K562 (cell line): Measurements from ENCODE around the gene SNX27. TPM values are rescaled to one million over a fixed set of nuclear protein-coding genes. Genes with fewer than 3 reads are reported as not detected.

Experiments used
- ATAC-seq: fragments of 200-7000 bp; cut with Tn5 transposase; 3 replicates; pipeline ENCODE4 v1.9.1; 2020; ENCODE audit warnings: moderate library complexity
- BruUV-seq: library from RNA; stranded (reverse); fragments of 400-500 nt; replicated peaks from 2 replicates; lab custom pipeline; 2021; lab: Mats Ljungman, UMichigan
- CTCF ChIA-PET: fragments of 300-600 bp; formaldehyde crosslinking; extraction: SDS; loops from one replicate; lab custom pipeline; 2021; ENCODE audit warnings: low intra/inter-chr PET ratio; lab: Yijun Ruan, JAX
- POLR2A ChIA-PET: fragments of 300-600, 350-650 bp; sonication (Branson Sonifier 250); formaldehyde crosslinking; extraction: SDS; loops from one replicate; lab custom pipeline; 2021; ENCODE audit warnings: antibody characterized with exemption, inconsistent platforms; lab: Yijun Ruan, JAX
- DNase-seq, 4 experiments: peaks; one replicate each; pipeline versions ENCODE4 v3.0.0 to v3.0.0-alpha.2; 2011 to 2018; ENCODE audit warnings: low spot score in 3 of 4, mixed read lengths in 3 of 4; ENCODE audit errors: extremely low read depth in 1 of 4
- FAIRE-seq: peaks from 2 replicates; lab custom pipeline; 2011; peaks lifted over from hg19 to GRCh38; lab: Jason Lieb, UNC
- H2AFZ ChIP-seq: 2 replicates; pipeline ENCODE4 v1.6.0; 2011; ENCODE audit warnings: low read depth, low read length, control low read depth, inconsistent platforms
- H3K27ac ChIP-seq: fragments of 200-600 bp; 3 replicates; pipeline ENCODE4 v1.8.0; 2011; ENCODE audit warnings: low read depth, mild to moderate bottlenecking, control low read depth, inconsistent platforms, low read length, moderate library complexity, mixed read lengths; ENCODE audit errors: extremely low read depth
- H3K27me3 ChIP-seq, 2 experiments: fragments of 300-600 bp in 1 of 2; 2 replicates in 1 of 2; 3 replicates in 1 of 2; pipeline versions ENCODE4 v1.6.0 to v1.8.0; 2011; ENCODE audit warnings: inconsistent platforms in 2 of 2, low read length in 2 of 2, mild to moderate bottlenecking in 1 of 2, mixed read lengths in 1 of 2, moderate library complexity in 1 of 2; ENCODE audit not compliant: control insufficient read depth in 2 of 2, insufficient read depth in 2 of 2
- H3K36me3 ChIP-seq: fragments of 300-600 bp; 3 replicates; pipeline ENCODE4 v1.8.0; 2011; ENCODE audit warnings: mild to moderate bottlenecking, low read length, inconsistent platforms; ENCODE audit not compliant: control insufficient read depth, insufficient read depth
- H3K4me1 ChIP-seq, 2 experiments: fragments of 200-600 bp in 1 of 2; replicated peaks in 1 of 2; 2 replicates in 1 of 2; 3 replicates in 1 of 2; pipeline versions ENCODE4 v1.5.1 to v1.8.0; 2011; ENCODE audit warnings: inconsistent platforms in 2 of 2, low read length in 2 of 2, mild to moderate bottlenecking in 1 of 2, mixed read lengths in 1 of 2, moderate library complexity in 1 of 2; ENCODE audit not compliant: control insufficient read depth in 2 of 2, insufficient read depth in 2 of 2
- H3K4me2 ChIP-seq: 2 replicates; pipeline ENCODE4 v1.6.1; 2011; ENCODE audit warnings: low read length, control low read depth, inconsistent platforms, mixed read lengths; ENCODE audit not compliant: insufficient read depth
- H3K4me3 ChIP-seq: fragments of 200-600 bp; sonication (generic), shearing (Covaris generic); 2 replicates; pipeline ENCODE4 v1.5.1; 2016; ENCODE audit warnings: control low read depth, inconsistent platforms
- H3K79me2 ChIP-seq: fragments of 200-600 bp; 3 replicates; pipeline ENCODE4 v1.8.0; 2011; ENCODE audit warnings: low read length, inconsistent platforms; ENCODE audit not compliant: control insufficient read depth, insufficient read depth
- H3K9ac ChIP-seq, 2 experiments: 2 replicates each; pipeline versions ENCODE4 v1.6.0 to v1.6.1; 2011; ENCODE audit warnings: low read depth in 2 of 2, low read length in 2 of 2, control low read depth in 1 of 2, inconsistent platforms in 1 of 2, mild to moderate bottlenecking in 1 of 2, mixed read lengths in 1 of 2; ENCODE audit not compliant: insufficient read depth in 1 of 2
- H3K9me1 ChIP-seq: one replicate; pipeline ENCODE4 v1.6.0; 2011; ENCODE audit warnings: inconsistent platforms, mild to moderate bottlenecking, low read length, moderate library complexity; ENCODE audit not compliant: control insufficient read depth, insufficient read depth
- H3K9me3 ChIP-seq: replicated peaks from 2 replicates; pipeline ENCODE4 v1.5.1; 2011; ENCODE audit warnings: low read depth, low read length, inconsistent platforms; ENCODE audit not compliant: control insufficient read depth, insufficient read depth
- H4K20me1 ChIP-seq: replicated peaks from 2 replicates; pipeline ENCODE4 v1.6.1; 2011; ENCODE audit warnings: low read length, inconsistent platforms, mixed read lengths; ENCODE audit not compliant: control insufficient read depth, insufficient read depth
- CBFB ChIP-seq: sonication (generic); formaldehyde crosslinking; IDR thresholded peaks from 2 replicates; pipeline ENCODE4 v1.4.0; 2020; ENCODE audit warnings: mild to moderate bottlenecking, missing genetic modification reagents
- FOSL1 ChIP-seq: fragments of 200-800 bp; sonication (Bioruptor generic); conservative IDR thresholded peaks from 2 replicates; pipeline ENCODE4 v1.6.1; 2016; ENCODE audit warnings: missing genetic modification characterization, missing compliant biosample characterization
- RCOR1 ChIP-seq, 2 experiments: IDR thresholded peaks; 2 replicates each; pipeline ENCODE4 v1.6.1; 2012; ENCODE audit warnings: low read depth in 2 of 2, low read length in 2 of 2, borderline replicate concordance in 1 of 2, improper control_type of control experiment in 1 of 2
- SIX5 ChIP-seq, 2 experiments: IDR thresholded peaks; 2 replicates each; pipeline ENCODE4 v1.6.1; 2011; ENCODE audit warnings: low read length in 2 of 2, borderline replicate concordance in 1 of 2, low read depth in 1 of 2, mild to moderate bottlenecking in 1 of 2, moderate library complexity in 1 of 2; ENCODE audit not compliant: insufficient read depth in 1 of 2
- SP1 ChIP-seq: sonication (generic); formaldehyde crosslinking; IDR thresholded peaks from 2 replicates; pipeline ENCODE4 v1.8.1; 2022; ENCODE audit warnings: mild to moderate bottlenecking, missing genetic modification reagents
- ZNF518B ChIP-seq: fragments of 250-450 bp; sonication (Bioruptor Pico); IDR thresholded peaks from 2 replicates; pipeline ENCODE4 v1.5.0; 2021; ENCODE audit warnings: mild to moderate bottlenecking, moderate library complexity
- ZNF830 ChIP-seq: fragments of 250-450 bp; sonication (Bioruptor Pico); IDR thresholded peaks from 2 replicates; pipeline ENCODE4 v1.5.0; 2021; ENCODE audit warnings: mild to moderate bottlenecking
- WGBS: fragments of 100-300 bp; shearing (Covaris generic); methylation state at CpG from one replicate; pipeline ENCODE4 v1.1.6; 2016; ENCODE audit warnings: low coverage, mixed read lengths; ENCODE audit not compliant: insufficient coverage; ENCODE audit errors: missing lambda C conversion rate; 5-methylcytosine and 5-hydroxymethylcytosine counted together
- in situ Hi-C: fragments of 300-500 bp; cut with MboI; formaldehyde crosslinking; loops from 4 replicates; pipeline ENCODE4 v1.15.0; 2018; ENCODE audit warnings: inconsistent platforms, mixed read lengths
- intact Hi-C: fragments of 100-400 bp; cut with micrococcal nuclease; formaldehyde crosslinking; loops from 2 replicates; pipeline ENCODE4 v1.14.2; 2022
- polyA plus RNA-seq, 8 experiments: library from polyadenylated mRNA; depleted of rRNA in 4 of 8; stranded (reverse) in 5 of 8; unstranded in 3 of 8; fragments of >200 nt; fragmentation: Nextera tagmentation in 2 of 8; fragmentation: Illumina TruSeq in 1 of 8; extraction: Ambion mirVana in 2 of 8; extraction: Trizol in 1 of 8; gene quantifications; 2 replicates each; pipeline versions ENCODE4 v1.2.1 to v1.2.3, GENCODE V29; 2011 to 2014; ENCODE audit warnings: inconsistent platforms in 1 of 8, missing spikeins in 1 of 8
- total RNA-seq, 7 experiments: library from RNA; depleted of rRNA in 6 of 7; stranded (reverse); fragments of >200 nt in 6 of 7; fragmentation: Illumina TruSeq in 2 of 7; extraction: Trizol in 2 of 7; gene quantifications; 2 replicates each; pipeline versions ENCODE4 v1.2.1 to v1.2.3, GENCODE V29; 2011 to 2021; ENCODE audit warnings: low replicate concordance in 1 of 7
- TF ChIP-seq, protein P1 (sequence below), 2 experiments: fragments of 150-350 bp in 1 of 2; IDR thresholded peaks; 2 replicates each; pipeline ENCODE4 v1.6.1; 2012 to 2016; ENCODE audit warnings: low read depth in 2 of 2, low read length in 2 of 2, mild to moderate bottlenecking in 1 of 2, moderate library complexity in 1 of 2

SNX27 gene
- total and polyA plus RNA-seq, 9 of the 15 experiments (the other 6 are each of a cell fraction or from before 2014, with no cell fraction given) = 4.5 to 18.7 (median 10.1) TPM

DNA sequence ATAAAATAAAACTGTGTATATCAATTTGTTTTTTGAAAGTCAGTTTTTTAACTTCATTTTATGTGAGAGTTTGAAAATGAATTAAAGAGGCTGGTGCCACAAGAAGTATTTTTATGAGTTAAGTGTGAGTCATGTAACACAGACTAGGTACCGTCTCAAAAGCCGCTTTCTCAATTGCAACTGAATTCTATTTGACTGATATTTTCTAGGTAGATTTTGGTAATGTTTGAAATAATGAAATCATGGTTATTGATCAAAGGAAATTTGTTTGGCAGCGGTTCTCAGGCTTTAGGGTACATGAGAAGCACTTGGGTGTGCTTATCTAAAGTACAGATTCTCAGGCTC lies 4.6 kb downstream of the SNX27 start:
- TF ChIP-seq RCOR1 (IDR thresholded peaks at IDR 0.05; ENCODE audit: borderline replicate concordance in 1 of 2, low read depth in 2 of 2, low read length in 2 of 2) = no peak
- no peak for TF ChIP-seq SIX5 (IDR thresholded peaks at IDR 0.05; ENCODE audit: borderline replicate concordance in 1 of 2, insufficient read depth in 1 of 2, low read depth in 1 of 2, low read length in 2 of 2)
- no peak for TF ChIP-seq SP1
- TF ChIP-seq CBFB = no peak
- no peak for TF ChIP-seq ZNF830 (CRISPR knock-in tag)
- TF ChIP-seq, protein P1, sequence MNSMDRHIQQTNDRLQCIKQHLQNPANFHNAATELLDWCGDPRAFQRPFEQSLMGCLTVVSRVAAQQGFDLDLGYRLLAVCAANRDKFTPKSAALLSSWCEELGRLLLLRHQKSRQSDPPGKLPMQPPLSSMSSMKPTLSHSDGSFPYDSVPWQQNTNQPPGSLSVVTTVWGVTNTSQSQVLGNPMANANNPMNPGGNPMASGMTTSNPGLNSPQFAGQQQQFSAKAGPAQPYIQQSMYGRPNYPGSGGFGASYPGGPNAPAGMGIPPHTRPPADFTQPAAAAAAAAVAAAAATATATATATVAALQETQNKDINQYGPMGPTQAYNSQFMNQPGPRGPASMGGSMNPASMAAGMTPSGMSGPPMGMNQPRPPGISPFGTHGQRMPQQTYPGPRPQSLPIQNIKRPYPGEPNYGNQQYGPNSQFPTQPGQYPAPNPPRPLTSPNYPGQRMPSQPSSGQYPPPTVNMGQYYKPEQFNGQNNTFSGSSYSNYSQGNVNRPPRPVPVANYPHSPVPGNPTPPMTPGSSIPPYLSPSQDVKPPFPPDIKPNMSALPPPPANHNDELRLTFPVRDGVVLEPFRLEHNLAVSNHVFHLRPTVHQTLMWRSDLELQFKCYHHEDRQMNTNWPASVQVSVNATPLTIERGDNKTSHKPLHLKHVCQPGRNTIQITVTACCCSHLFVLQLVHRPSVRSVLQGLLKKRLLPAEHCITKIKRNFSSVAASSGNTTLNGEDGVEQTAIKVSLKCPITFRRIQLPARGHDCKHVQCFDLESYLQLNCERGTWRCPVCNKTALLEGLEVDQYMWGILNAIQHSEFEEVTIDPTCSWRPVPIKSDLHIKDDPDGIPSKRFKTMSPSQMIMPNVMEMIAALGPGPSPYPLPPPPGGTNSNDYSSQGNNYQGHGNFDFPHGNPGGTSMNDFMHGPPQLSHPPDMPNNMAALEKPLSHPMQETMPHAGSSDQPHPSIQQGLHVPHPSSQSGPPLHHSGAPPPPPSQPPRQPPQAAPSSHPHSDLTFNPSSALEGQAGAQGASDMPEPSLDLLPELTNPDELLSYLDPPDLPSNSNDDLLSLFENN (IDR thresholded peaks at IDR 0.05; ENCODE audit: low read depth in 2 of 2, low read length in 2 of 2) = no peak
- TF ChIP-seq FOSL1 (tag) = peak; percentile 54; the same call in 1 of the 2 replicates
- no peak for TF ChIP-seq ZNF518B (CRISPR knock-in tag)
- Histone ChIP-seq H4K20me1 (peaks cover 7% of the 10 kb centered on the region; the same call in 1 of the 2 replicates), H3K27ac (no peak overlapping the region), H3K9ac (no peak overlapping the region), H3K4me1 (peaks cover 14 to 16% of the 10 kb centered on the region in 2 experiments; a peak in 4 of 5 replicates), H3K9me3 (no peaks in the 10 kb centered on the region), H3K36me3 (peaks cover 5% of the 10 kb centered on the region; the same call in 1 of the 3 replicates), H3K9me1 (no peaks in the 10 kb centered on the region), H2AFZ (no peak overlapping the region), H3K4me2 (no peak overlapping the region), H3K4me3 (no peak overlapping the region), H3K79me2 (peaks cover 25% of the 10 kb centered on the region), H3K27me3 (no peaks in the 10 kb centered on the region)
- no peak for FAIRE-seq
- in situ Hi-C loops (no loop called here), intact Hi-C loops (no loop called here)
- CTCF ChIA-PET = no interaction called here
- WGBS = 86% methylated on average over 3 of the region's 3 CpGs
- no TSS peak for BruUV-seq
- POLR2A ChIA-PET = no interaction called here
- DNase-seq = no peak
- no peak for ATAC-seq
